HL-60 (cell line): ENCODE data around the gene CBLL1.
A peak's percentile ranks its signal among the peaks of the same experiment; 100 is the strongest.

Experiments used
- DNase-seq, 2 experiments: peaks; one replicate each; pipeline ENCODE4 v3.0.0-alpha.2; 2010 to 2020; ENCODE audit warnings: low read depth in 1 of 2, low spot score in 1 of 2
- H3K27ac ChIP-seq: fragments of 250-450 bp; sonication (Bioruptor Pico); replicated peaks from 2 replicates; pipeline ENCODE4 v1.5.1; 2020; ENCODE audit warnings: mild to moderate bottlenecking, moderate library complexity
- H3K27me3 ChIP-seq: fragments of 250-450 bp; sonication (Bioruptor Pico); 2 replicates; pipeline ENCODE4 v1.5.1; 2021; ENCODE audit warnings: mild to moderate bottlenecking, moderate library complexity; ENCODE audit not compliant: insufficient read depth, poor library complexity, severe bottlenecking
- H3K4me3 ChIP-seq: replicated peaks from 2 replicates; pipeline ENCODE4 v1.5.1; 2011; ENCODE audit warnings: mild to moderate bottlenecking, control low read depth, low read length; ENCODE audit not compliant: insufficient read depth
- GABPA ChIP-seq: IDR thresholded peaks from 2 replicates; pipeline ENCODE4 v1.6.1; 2012; ENCODE audit warnings: low read depth
- POLR2AphosphoS5 ChIP-seq: IDR thresholded peaks from 2 replicates; pipeline ENCODE4 v1.6.1; 2012; ENCODE audit warnings: low read depth
- SPI1 ChIP-seq: IDR thresholded peaks from 2 replicates; pipeline ENCODE4 v1.6.1; 2012; ENCODE audit warnings: low read depth, mild to moderate bottlenecking, borderline replicate concordance
- TF ChIP-seq, protein P1 (sequence below): IDR thresholded peaks from one replicate; pipeline ENCODE4 v1.5.1; 2011; ENCODE audit warnings: low read length, control low read depth, inconsistent platforms; ENCODE audit not compliant: insufficient read depth
- TF ChIP-seq, protein P2 (sequence below): IDR thresholded peaks from 2 replicates; pipeline ENCODE4 v1.6.1; 2012; ENCODE audit warnings: low read depth; ENCODE audit not compliant: insufficient replicate concordance

CBLL1 gene

DNA sequence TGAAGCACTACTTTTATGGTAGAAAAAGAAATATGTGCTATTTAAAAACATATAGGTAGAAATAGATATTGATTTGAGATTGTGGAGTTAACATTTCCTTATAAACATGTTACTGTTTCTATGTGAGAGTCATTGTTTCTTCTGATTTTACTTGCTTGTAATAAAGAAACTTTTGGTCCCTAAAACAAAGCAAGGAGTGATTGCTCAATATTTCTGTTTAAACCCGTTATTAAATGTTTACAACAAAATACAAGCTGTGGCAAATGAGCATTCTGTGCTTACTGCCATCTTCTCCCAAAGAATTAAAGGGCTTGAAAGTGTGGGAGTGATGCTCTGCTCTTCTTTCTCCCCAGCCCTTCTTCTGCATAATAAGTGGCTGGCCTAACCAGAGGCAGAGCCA is 22.7 kb upstream of the CBLL1 start:
- no peak for TF ChIP-seq GABPA
- TF ChIP-seq POLR2AphosphoS5, result no peak
- TF ChIP-seq, protein P1, sequence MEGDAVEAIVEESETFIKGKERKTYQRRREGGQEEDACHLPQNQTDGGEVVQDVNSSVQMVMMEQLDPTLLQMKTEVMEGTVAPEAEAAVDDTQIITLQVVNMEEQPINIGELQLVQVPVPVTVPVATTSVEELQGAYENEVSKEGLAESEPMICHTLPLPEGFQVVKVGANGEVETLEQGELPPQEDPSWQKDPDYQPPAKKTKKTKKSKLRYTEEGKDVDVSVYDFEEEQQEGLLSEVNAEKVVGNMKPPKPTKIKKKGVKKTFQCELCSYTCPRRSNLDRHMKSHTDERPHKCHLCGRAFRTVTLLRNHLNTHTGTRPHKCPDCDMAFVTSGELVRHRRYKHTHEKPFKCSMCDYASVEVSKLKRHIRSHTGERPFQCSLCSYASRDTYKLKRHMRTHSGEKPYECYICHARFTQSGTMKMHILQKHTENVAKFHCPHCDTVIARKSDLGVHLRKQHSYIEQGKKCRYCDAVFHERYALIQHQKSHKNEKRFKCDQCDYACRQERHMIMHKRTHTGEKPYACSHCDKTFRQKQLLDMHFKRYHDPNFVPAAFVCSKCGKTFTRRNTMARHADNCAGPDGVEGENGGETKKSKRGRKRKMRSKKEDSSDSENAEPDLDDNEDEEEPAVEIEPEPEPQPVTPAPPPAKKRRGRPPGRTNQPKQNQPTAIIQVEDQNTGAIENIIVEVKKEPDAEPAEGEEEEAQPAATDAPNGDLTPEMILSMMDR, result no peak
- TF ChIP-seq, protein P2, sequence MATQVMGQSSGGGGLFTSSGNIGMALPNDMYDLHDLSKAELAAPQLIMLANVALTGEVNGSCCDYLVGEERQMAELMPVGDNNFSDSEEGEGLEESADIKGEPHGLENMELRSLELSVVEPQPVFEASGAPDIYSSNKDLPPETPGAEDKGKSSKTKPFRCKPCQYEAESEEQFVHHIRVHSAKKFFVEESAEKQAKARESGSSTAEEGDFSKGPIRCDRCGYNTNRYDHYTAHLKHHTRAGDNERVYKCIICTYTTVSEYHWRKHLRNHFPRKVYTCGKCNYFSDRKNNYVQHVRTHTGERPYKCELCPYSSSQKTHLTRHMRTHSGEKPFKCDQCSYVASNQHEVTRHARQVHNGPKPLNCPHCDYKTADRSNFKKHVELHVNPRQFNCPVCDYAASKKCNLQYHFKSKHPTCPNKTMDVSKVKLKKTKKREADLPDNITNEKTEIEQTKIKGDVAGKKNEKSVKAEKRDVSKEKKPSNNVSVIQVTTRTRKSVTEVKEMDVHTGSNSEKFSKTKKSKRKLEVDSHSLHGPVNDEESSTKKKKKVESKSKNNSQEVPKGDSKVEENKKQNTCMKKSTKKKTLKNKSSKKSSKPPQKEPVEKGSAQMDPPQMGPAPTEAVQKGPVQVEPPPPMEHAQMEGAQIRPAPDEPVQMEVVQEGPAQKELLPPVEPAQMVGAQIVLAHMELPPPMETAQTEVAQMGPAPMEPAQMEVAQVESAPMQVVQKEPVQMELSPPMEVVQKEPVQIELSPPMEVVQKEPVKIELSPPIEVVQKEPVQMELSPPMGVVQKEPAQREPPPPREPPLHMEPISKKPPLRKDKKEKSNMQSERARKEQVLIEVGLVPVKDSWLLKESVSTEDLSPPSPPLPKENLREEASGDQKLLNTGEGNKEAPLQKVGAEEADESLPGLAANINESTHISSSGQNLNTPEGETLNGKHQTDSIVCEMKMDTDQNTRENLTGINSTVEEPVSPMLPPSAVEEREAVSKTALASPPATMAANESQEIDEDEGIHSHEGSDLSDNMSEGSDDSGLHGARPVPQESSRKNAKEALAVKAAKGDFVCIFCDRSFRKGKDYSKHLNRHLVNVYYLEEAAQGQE, result no peak
- no peak for TF ChIP-seq SPI1
- H3K27ac ChIP-seq, result no peak overlapping the region
- no peak overlapping the region for H3K4me3 ChIP-seq
- H3K27me3 ChIP-seq, result no peaks in the 10 kb centered on the region
- no peak for DNase-seq

DNA sequence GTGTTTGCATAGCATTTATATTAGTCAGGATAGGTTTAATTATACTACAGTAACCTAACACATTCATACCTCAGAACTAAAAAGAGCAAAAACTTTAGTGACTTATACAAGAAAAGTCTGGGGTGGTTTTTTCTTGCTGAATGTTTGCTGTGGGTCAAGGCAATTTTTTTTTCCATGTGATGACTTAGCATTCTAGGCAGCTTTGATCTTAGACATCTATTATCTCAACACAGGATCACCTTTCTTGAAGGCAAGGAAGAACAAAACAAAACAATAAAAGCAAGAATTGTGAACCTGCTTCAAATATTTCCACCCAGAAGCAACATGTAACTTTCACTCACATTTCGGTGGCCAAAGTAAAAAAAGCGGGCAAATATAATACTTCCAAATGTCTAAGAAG is 20.7 kb upstream of the CBLL1 start:
- Histone ChIP-seq H3K27ac (no peak overlapping the region), H3K27me3 (no peaks in the 10 kb centered on the region), H3K4me3 (no peak overlapping the region)
- no peak for DNase-seq
- TF ChIP-seq SPI1, result no peak

DNA sequence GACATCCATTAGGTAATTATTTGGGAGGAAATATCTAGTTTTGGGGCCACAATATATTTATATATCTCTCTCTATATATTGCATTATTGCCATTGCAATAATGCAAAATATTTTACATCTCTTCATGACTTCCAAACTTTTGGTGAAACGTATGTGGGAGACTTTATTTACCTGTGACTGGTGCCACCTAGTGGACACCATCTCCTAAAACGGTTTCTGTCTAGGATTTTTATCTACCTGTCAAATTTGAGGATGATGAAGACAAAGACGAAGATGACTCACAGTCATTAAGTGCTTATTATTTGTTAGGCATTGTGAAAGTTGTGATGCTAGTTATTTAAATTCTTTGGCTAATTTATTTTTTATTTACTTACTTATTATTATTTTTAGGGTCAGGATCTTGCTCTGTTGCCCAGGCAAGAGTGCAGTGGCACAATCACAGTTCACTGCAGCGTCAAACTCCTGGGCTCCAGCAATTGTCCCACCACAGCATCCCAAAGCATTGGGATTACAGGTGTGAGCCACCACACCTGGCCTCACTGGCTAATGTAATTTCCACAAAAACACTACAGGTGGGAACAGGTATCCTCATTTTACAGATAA is 18.7 kb upstream of the CBLL1 start:
- Histone ChIP-seq H3K4me3 (no peak overlapping the region), H3K27ac (no peak overlapping the region), H3K27me3 (no peaks in the 10 kb centered on the region)
- TF ChIP-seq, protein P2, result no peak
- TF ChIP-seq SPI1 (no peak), GABPA (no peak), POLR2AphosphoS5 (no peak)
- TF ChIP-seq, protein P1, result no peak
- DNase-seq, result peak in 1 of 2 experiments; percentile 23

GRCh38 chr7:107726356-107727130 is 17.4 kb upstream of the CBLL1 start:
- TF ChIP-seq, protein P1, result no peak
- TF ChIP-seq, protein P2, result no peak
- TF ChIP-seq SPI1 (no peak), GABPA (no peak), POLR2AphosphoS5 (no peak)

More at GRCh38 chr7:107726356-107727130, 17.4 kb upstream of the CBLL1 start:
- H3K27me3 ChIP-seq, result no peaks in the 10 kb centered on the region
- no peak for DNase-seq
- no peak overlapping the region for H3K4me3 ChIP-seq
- H3K27ac ChIP-seq, result no peak overlapping the region
